Adrenal gland (tissue), 5 donors: ENCODE results near the gene DUS1L.

Experiments
- CTCF ChIP-seq, 6 experiments: fragments of 450-650 bp in 4 of 6; fragments of 200-600 bp in 2 of 6; sonication (generic) in 1 of 6; IDR thresholded peaks; 1 replicate in 5 of 6; 2 replicates in 1 of 6; pipeline versions ENCODE4 v1.5.1 to v1.8.0; 2016 to 2021; ENCODE audit warnings: antibody characterized with exemption in 6 of 6, mild to moderate bottlenecking in 2 of 6, moderate library complexity in 1 of 6
- POLR2A ChIP-seq, 2 donors: fragments of 450-650 bp; IDR thresholded peaks; one replicate each; pipeline ENCODE4 v1.6.1; 2017; ENCODE audit warnings: antibody characterized with exemption in 2 of 2, mild to moderate bottlenecking in 2 of 2, moderate library complexity in 1 of 2
- donor health status: DM: no; HTN: no; CAD: no.

- TF ChIP-seq POLR2A (IDR thresholded peaks at IDR 0.05) (no peak), CTCF (IDR thresholded peaks at IDR 0.05) (no peak)
These were observed 47.3 kb upstream of the DUS1L start for GRCh38 chr17:82112914-82113311.
